Measurements from ENCODE around the gene SLC25A10. TPM values are rescaled to one million over a fixed set of nuclear protein-coding genes. Genes with fewer than 3 reads are reported as not detected.

SLC25A10 gene
- total and polyA plus RNA-seq, 4 donors = 4.3 to 21.5 (median 17.0) TPM

DNA sequence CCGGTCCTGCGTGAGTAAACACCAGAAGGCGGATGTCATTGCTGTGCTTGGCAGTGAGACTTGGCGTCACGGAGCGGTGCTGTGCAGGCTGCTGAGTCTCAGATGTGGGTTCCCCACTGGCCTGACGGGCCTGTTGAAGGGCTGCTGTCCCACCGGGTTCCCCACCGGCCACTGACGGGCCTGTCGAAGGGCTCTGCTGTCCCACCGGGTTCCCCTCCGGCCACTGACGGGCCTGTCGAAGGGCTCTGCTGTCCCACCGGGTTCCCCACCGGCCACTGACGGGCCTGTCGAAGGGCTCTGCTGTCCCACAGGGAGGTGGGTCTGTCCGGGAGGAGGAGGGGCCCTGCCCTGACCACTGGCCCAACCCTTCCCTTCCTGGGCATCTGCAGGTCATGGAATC, 25.5 kb upstream of the SLC25A10 start:
- no peak for DNase-seq

DNA sequence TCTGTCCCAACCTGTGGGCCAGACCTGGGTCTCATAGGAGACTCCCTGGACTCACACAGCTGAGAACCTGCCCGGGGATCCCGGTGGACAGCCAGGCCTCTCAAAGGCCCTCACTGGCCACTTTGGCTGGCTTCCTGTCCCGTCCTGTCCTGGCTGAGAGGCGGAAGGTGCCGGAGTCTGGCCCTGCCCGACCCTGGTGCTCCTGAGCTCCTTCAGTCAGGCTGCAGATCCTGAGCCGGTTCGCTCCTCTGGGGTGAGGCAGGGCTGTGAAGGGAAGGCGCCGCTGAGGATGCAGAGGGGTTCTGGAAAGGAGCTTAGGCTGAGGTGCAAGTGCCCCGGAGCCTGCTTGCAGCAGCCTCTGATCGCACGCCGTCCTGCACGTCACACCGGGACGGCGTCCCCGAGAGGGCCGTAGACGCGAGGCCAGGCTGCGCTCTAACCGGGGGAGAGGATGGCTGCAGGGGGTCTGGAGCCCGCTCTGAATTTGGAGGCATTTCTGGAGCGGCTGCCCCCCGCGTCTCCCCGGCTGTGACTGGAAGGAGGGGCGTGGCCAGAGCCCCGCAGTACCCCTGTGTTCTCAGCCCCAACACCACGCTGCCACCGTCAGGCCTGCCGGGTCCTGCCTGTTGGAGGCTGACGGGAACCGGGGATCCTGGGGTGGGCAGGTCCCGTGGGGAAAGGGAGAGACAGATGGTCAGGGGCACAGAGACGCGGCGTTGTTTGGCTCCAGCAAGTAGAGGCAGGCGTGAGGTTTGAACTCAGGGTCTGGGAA, 24.1 kb upstream of the SLC25A10 start:
- H3K9ac ChIP-seq (ENCODE audit: insufficient read depth in 1 of 2, low read length in 2 of 2) = no peak overlapping the region
- TF ChIP-seq, protein P1, sequence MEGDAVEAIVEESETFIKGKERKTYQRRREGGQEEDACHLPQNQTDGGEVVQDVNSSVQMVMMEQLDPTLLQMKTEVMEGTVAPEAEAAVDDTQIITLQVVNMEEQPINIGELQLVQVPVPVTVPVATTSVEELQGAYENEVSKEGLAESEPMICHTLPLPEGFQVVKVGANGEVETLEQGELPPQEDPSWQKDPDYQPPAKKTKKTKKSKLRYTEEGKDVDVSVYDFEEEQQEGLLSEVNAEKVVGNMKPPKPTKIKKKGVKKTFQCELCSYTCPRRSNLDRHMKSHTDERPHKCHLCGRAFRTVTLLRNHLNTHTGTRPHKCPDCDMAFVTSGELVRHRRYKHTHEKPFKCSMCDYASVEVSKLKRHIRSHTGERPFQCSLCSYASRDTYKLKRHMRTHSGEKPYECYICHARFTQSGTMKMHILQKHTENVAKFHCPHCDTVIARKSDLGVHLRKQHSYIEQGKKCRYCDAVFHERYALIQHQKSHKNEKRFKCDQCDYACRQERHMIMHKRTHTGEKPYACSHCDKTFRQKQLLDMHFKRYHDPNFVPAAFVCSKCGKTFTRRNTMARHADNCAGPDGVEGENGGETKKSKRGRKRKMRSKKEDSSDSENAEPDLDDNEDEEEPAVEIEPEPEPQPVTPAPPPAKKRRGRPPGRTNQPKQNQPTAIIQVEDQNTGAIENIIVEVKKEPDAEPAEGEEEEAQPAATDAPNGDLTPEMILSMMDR (IDR thresholded peaks at IDR 0.05; ENCODE audit: control extremely low read depth, extremely low read depth) = no peak
- no peaks in the 10 kb centered on the region for H3K27me3 ChIP-seq (ENCODE audit: control insufficient read depth in 3 of 3, insufficient read depth in 3 of 3, low read length in 2 of 3)
- H3K4me1 ChIP-seq (ENCODE audit: control insufficient read depth in 5 of 5, insufficient read depth in 5 of 5, low read length in 5 of 5) = peaks cover 0 to 14% (median 5%) of the 10 kb centered on the region in 5 donors
- ATAC-seq (ENCODE audit: insufficient read depth, low FRiP score) (no peak), DNase-seq (no peak)
- 94% methylated on average over 40 to 41 of the region's 41 CpGs for WGBS, 2 donors
- H3K9me3 ChIP-seq (ENCODE audit: control insufficient read depth in 4 of 4, insufficient read depth in 3 of 4, low read length in 3 of 4) = no peaks in the 10 kb centered on the region
- no peak overlapping the region for H3K4me3 ChIP-seq
- H3K27ac ChIP-seq (ENCODE audit: low read depth in 1 of 2, low read length in 1 of 2) = no peak overlapping the region
- peaks cover 8 to 65% (median 17%) of the 10 kb centered on the region in 4 donors for H3K36me3 ChIP-seq (ENCODE audit: control insufficient read depth in 4 of 4, insufficient read depth in 4 of 4, low read length in 4 of 4)

More for the DNA sequence above, 25.5 kb upstream of the SLC25A10 start:
- Histone ChIP-seq H3K4me3 (no peak overlapping the region), H3K9me3 (ENCODE audit: control insufficient read depth in 4 of 4, insufficient read depth in 3 of 4, low read length in 3 of 4) (no peaks in the 10 kb centered on the region), H3K27ac (ENCODE audit: low read depth in 1 of 2, low read length in 1 of 2) (no peak overlapping the region), H3K27me3 (ENCODE audit: control insufficient read depth in 3 of 3, insufficient read depth in 3 of 3, low read length in 2 of 3) (no peaks in the 10 kb centered on the region), H3K36me3 (ENCODE audit: control insufficient read depth in 4 of 4, insufficient read depth in 4 of 4, low read length in 4 of 4) (peaks cover 5 to 55% (median 13%) of the 10 kb centered on the region in 4 donors), H3K4me1 (ENCODE audit: control insufficient read depth in 5 of 5, insufficient read depth in 5 of 5, low read length in 5 of 5) (peaks cover 0 to 23% (median 5%) of the 10 kb centered on the region in 5 donors), H3K9ac (ENCODE audit: insufficient read depth in 1 of 2, low read length in 2 of 2) (no peak overlapping the region)
- TF ChIP-seq, protein P1 (IDR thresholded peaks at IDR 0.05; ENCODE audit: control extremely low read depth, extremely low read depth) = no peak
- WGBS, 2 donors = 91 to 95% methylated on average over 20 of the region's 20 CpGs
- no peak for ATAC-seq (ENCODE audit: insufficient read depth, low FRiP score)

DNA sequence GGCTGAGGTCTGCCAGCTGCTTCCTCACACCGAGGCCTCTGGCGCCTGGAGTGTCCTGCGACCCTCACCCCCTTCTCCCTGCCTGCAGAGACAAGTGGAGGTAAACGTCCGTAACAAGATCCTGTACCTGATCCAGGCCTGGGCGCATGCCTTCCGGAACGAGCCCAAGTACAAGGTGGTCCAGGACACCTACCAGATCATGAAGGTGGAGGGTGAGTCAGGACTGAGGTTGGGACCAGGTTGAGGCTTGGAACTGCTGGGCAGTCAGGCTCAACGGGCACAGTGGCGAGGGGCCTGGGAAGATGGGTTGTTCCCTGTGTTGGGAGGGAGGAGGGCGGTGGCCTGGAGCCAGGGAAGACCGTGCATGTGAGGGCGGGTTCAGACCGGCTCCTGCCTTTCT, 23.5 kb upstream of the SLC25A10 start:
- peaks cover 0 to 13% (median 5%) of the 10 kb centered on the region in 5 donors for H3K4me1 ChIP-seq (ENCODE audit: control insufficient read depth in 5 of 5, insufficient read depth in 5 of 5, low read length in 5 of 5)
- H3K27ac ChIP-seq (ENCODE audit: low read depth in 1 of 2, low read length in 1 of 2) = no peak overlapping the region
- H3K36me3 ChIP-seq (ENCODE audit: control insufficient read depth in 4 of 4, insufficient read depth in 4 of 4, low read length in 4 of 4) = peaks cover 8 to 72% (median 18%) of the 10 kb centered on the region in 4 donors
- H3K27me3 ChIP-seq (ENCODE audit: control insufficient read depth in 3 of 3, insufficient read depth in 3 of 3, low read length in 2 of 3) = no peaks in the 10 kb centered on the region
- TF ChIP-seq, protein P1 (IDR thresholded peaks at IDR 0.05; ENCODE audit: control extremely low read depth, extremely low read depth) = no peak
- H3K4me3 ChIP-seq = no peak overlapping the region
- 91 to 92% methylated on average over 14 of the region's 14 CpGs for WGBS, 2 donors
- H3K9ac ChIP-seq (ENCODE audit: insufficient read depth in 1 of 2, low read length in 2 of 2) = no peak overlapping the region
- no peak for ATAC-seq (ENCODE audit: insufficient read depth, low FRiP score)
- H3K9me3 ChIP-seq (ENCODE audit: control insufficient read depth in 4 of 4, insufficient read depth in 3 of 4, low read length in 3 of 4) = no peaks in the 10 kb centered on the region
- DNase-seq = no peak

Data from lung (tissue), 12 donors.